HFFc6 (cell line): ENCODE measurements around the gene GLIS1. TPM values are rescaled to one million over a fixed set of nuclear protein-coding genes. Genes with fewer than 3 reads are reported as not detected.

ENCODE experiments used
- DNase-seq: peaks from one replicate; pipeline ENCODE4 v3.0.0-alpha.2; 2018
- H3K27ac Mint-ChIP-seq: 2 replicates; pipeline ENCODE4 v1.8.0; 2020; ENCODE audit warnings: mild to moderate bottlenecking, mixed read lengths
- H3K27me3 Mint-ChIP-seq: 2 replicates; pipeline ENCODE4 v1.8.0; 2021; ENCODE audit warnings: mild to moderate bottlenecking, moderate library complexity, mixed read lengths; ENCODE audit not compliant: insufficient read depth
- H3K36me3 Mint-ChIP-seq: 2 replicates; pipeline ENCODE4 v1.8.0; 2021; ENCODE audit warnings: low read depth, mixed read lengths
- H3K4me1 Mint-ChIP-seq: 2 replicates; pipeline ENCODE4 v1.8.0; 2020; ENCODE audit warnings: low read depth, mixed read lengths
- H3K4me3 Mint-ChIP-seq: 2 replicates; pipeline ENCODE4 v1.8.0; 2020; ENCODE audit warnings: mild to moderate bottlenecking, moderate library complexity, mixed read lengths
- H3K9me3 Mint-ChIP-seq: 2 replicates; pipeline ENCODE4 v1.8.0; 2020; ENCODE audit warnings: mild to moderate bottlenecking, mixed read lengths
- CTCF ChIP-seq: fragments of 200-600 bp; sonication (generic); IDR thresholded peaks from 2 replicates; pipeline ENCODE4 v1.5.0; 2021; ENCODE audit warnings: antibody characterized with exemption, mild to moderate bottlenecking
- total RNA-seq, 6 experiments: library from RNA; stranded (reverse); fragmentation: NEBNext Ultra II Directional; extraction: Animal tissue kit (Norgen Biotek cat#: 25700); gene quantifications; 2 replicates in 1 of 6; 3 replicates in 5 of 6; pipeline ENCODE4 v1.2.3, GENCODE V29; 2021

Gene GLIS1
- total RNA-seq, 6 experiments from 2014 or later: 1.1 to 1.9 (median 1.2) TPM

GRCh38 chr1:53510215-53510614, 228.7 kb downstream of the GLIS1 start:
- Mint-ChIP-seq H3K27ac (no peak overlapping the region), H3K4me1 (peaks cover 9% of the 10 kb centered on the region), H3K9me3 (no peaks in the 10 kb centered on the region), H3K36me3 (no peaks in the 10 kb centered on the region), H3K27me3 (peaks cover 9% of the 10 kb centered on the region), H3K4me3 (no peak overlapping the region)
- no peak for DNase-seq
- no peak for TF ChIP-seq CTCF

GRCh38 chr1:53509775-53510174, 229.2 kb downstream of the GLIS1 start:
- H3K27me3 Mint-ChIP-seq: peaks cover 9% of the 10 kb centered on the region
- TF ChIP-seq CTCF: no peak
- H3K4me1 Mint-ChIP-seq: peaks cover 9% of the 10 kb centered on the region
- no peaks in the 10 kb centered on the region for H3K9me3 Mint-ChIP-seq
- no peaks in the 10 kb centered on the region for H3K36me3 Mint-ChIP-seq
- no peak for DNase-seq
- no peak overlapping the region for H3K4me3 Mint-ChIP-seq
- H3K27ac Mint-ChIP-seq: no peak overlapping the region

GRCh38 chr1:53508991-53509666, 229.8 kb downstream of the GLIS1 start:
- no peak for TF ChIP-seq CTCF
- no peak overlapping the region for H3K27ac Mint-ChIP-seq
- no peaks in the 10 kb centered on the region for H3K36me3 Mint-ChIP-seq
- H3K4me3 Mint-ChIP-seq: no peak overlapping the region
- no peak for DNase-seq
- no peaks in the 10 kb centered on the region for H3K9me3 Mint-ChIP-seq
- H3K4me1 Mint-ChIP-seq: peaks cover 9% of the 10 kb centered on the region
- peaks cover 7% of the 10 kb centered on the region for H3K27me3 Mint-ChIP-seq

- H3K4me1 Mint-ChIP-seq: peaks cover 14% of the 10 kb centered on the region
- no peaks in the 10 kb centered on the region for H3K9me3 Mint-ChIP-seq
Measured at GRCh38 chr1:53508056-53508990, 230.6 kb downstream of the GLIS1 start.

More at GRCh38 chr1:53508056-53508990, 230.6 kb downstream of the GLIS1 start:
- TF ChIP-seq CTCF: no peak
- Mint-ChIP-seq H3K27ac (no peak overlapping the region), H3K36me3 (no peaks in the 10 kb centered on the region), H3K27me3 (peaks cover 9% of the 10 kb centered on the region), H3K4me3 (no peak overlapping the region)
- no peak for DNase-seq
